ENCODE results near the gene NKX2-1.

The NKX2-1 gene

DNA sequence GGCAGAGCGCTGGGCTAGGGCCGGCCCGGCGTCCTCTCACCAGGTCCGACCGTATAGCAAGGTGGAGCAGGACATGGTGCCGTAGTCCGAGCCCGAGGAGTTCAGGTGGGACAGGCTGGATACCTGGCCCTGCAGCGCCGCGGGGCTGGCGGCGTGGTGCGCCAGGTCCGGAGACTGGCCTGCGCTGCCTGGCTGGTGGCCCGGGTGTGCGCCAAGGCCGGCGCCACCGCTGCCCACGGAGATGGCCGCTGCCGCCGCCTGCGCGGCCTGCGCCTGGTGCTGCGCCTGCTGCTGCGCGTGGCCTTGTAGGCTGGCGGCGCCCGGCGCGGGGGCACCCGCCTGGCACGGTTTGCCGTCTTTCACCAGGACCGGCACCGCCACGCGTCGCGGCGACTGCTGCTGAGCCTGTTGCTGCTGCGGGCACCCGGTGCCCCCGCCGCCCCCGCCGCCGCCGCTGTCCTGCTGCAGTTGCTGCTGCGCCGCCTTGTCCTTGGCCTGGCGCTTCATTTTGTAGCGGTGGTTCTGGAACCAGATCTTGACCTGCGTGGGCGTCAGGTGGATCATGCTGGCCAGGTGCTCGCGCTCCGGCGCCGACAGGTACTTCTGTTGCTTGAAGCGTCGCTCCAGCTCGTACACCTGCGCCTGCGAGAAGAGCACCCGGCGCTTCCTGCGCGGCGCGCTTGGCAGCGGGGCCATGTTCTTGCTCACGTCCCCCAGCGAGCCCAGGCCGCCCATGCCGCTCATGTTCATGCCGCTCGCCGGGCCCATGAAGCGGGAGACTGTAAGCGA is 2.6 kb downstream of the NKX2-1 start:
- DNase-seq = no peak

- no peak for DNase-seq
These were observed 3.3 kb downstream of the NKX2-1 start for GRCh38 chr14:36516719-36517241.

- no peak for DNase-seq
These were observed 3.9 kb downstream of the NKX2-1 start for GRCh38 chr14:36515896-36516718.

GRCh38 chr14:36515105-36515593 is 4.9 kb downstream of the NKX2-1 start:
- no peak for DNase-seq

GRCh38 chr14:36514278-36515104 is 5.5 kb downstream of the NKX2-1 start:
- no peak for DNase-seq

GRCh38 chr14:36513451-36514277 is 6.4 kb downstream of the NKX2-1 start:
- no peak for DNase-seq

DNA sequence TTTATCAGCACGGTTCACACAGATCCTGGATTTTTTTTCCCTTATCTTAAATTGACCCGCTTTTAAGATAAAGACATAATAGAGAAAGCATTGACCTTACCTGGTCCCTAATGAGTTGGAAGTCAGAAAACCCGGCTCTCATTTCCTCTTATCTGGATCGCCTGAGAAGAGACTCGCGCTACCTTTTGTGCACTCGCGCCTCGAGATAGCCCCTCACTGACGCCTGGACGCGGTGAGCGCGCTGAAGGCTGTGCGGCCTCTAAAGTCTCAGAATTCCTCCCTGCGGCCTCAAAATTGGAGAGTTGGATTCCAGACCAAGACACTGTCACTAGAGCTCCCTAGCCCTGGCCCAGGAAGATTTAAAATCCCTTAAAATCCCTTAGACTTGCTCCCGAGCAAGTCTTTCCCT is 7.0 kb downstream of the NKX2-1 start:
- DNase-seq = no peak

DNA sequence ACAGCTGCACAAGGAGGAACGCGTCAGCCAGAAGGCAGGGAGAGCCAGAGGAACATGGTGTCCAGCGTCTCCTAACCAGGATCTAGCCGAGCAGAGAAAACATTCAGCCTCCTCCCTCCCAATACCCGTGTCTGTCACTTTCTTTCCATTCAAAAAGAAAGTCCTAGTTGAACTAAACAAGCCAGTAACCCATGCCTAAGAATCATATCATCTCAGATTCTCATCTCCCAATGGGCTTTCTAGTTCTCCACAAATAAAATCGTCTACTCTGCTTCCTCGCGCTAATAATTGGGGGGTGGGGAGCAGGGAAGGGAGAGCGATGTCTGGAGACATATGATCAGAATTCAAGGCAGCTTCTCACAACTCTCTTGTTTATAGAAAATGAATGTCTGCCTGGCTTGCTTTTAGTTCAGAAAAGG is 7.4 kb downstream of the NKX2-1 start:
- no peak for DNase-seq

GRCh38 chr14:36511981-36512584 is 7.9 kb downstream of the NKX2-1 start:
- no peak for DNase-seq

DNA sequence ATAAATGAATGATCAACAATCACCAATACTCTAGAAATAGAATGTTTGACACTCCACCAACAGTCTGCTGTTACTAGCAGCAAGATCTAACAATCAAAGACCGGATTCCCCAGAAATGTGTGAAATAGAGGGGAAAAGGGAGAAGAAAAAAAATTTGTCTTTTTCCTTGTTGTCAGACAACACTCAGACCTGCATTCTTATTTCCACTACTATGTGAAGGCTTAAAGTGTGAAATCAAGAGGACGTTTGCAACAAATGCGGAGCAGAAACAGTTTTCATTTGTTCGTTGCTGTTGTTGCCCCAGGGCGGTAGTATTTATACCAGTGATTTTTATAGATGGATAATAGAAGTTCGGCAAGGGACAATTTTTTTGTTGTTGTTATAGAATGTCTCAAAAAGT is 9.2 kb downstream of the NKX2-1 start:
- DNase-seq = no peak

- DNase-seq = no peak
These were observed 9.8 kb downstream of the NKX2-1 start for GRCh38 chr14:36510078-36510799.

GRCh38 chr14:36509069-36509917 is 10.7 kb downstream of the NKX2-1 start:
- DNase-seq = no peak

DNA sequence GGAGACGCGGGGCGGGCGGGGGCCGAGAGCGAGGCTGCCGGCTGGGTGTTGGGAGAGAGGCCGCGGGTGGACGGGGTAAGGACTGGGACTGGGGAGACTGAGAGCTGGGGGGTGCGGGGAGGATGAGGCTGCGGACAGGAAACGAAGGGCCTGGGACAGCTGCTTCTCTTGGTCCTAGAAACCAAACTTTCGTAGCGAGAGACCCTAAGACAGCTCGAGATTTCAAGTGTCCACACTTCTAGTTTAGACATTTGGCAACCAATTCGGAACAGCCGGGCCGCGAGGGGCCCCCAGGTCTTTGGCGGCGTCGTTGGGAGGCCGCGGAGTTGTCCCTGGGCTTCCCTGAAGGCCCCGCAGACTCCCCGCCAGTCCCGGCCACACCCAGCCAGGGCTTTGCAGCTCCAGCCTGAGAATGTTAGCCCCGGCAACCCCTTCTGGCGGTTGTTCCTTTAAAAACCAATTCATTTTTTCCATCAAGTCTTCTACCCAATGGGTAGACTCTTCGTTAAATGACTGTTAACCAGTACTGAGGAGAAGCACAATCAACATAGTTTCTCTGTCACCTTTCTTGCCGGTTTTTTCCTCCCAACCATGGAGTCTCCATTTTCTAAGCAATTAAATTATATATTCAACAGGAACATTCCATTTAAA is 11.5 kb downstream of the NKX2-1 start:
- no peak for DNase-seq

GRCh38 chr14:36507847-36508417 is 12.1 kb downstream of the NKX2-1 start:
- no peak for DNase-seq

DNA sequence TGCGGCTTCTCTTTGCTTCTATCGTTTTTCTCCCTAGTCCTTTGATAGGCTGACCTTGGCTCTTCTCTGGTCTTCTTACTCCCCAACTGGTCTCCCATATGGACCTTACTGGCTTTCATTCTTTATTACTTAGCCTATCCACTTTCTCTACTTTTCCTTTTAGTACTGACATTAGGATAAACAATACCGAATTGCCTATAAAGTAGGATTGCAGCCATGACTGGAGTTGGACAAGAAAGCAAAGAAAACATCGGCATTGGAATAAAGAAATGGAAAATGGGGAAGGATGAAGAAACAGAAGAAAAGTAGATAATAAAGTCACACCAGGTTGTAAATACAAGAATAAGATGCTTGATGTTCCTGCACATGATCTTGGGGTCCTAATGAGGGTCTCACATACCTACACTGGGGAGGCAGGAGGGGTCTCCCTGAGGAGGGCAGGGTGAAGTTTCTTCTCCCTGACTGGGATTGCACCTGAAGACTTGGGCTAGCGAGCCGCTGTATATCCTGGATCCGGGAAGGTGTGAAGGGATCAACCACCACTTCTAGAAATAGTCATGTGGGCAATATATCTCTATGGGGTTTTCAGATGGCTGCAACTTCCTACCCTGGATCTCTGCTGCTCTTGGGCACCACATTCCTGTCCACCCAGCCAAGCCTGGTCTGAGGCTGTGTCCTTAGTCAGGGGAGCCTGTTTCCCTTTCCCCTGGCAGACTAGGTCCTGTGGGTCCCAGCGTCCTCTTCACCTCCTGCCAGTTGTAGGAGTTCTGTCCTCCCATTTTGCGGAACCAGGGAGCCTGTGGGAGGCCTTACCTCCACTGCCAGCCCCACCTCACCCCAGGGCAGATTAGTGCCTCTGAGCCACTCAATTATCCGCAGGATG is 13.1 kb downstream of the NKX2-1 start:
- no peak for DNase-seq

GRCh38 chr14:36505892-36506731 is 13.9 kb downstream of the NKX2-1 start:
- DNase-seq = no peak
